ENCODE data around the gene FAIM2.

The FAIM2 gene

GRCh38 chr12:49889361-49890095 lies 14.2 kb downstream of the FAIM2 start:
- TF ChIP-seq ZNF76 (tag by site-specific recombination; IDR thresholded peaks at IDR 0.05; ENCODE audit: borderline replicate concordance, low read depth) (no peak), ZNF248 (tag by site-specific recombination; IDR thresholded peaks at IDR 0.05) (no peak), ZNF24 (tag by site-specific recombination; IDR thresholded peaks at IDR 0.05) (no peak)

GRCh38 chr12:49888461-49889151 lies 15.1 kb downstream of the FAIM2 start:
- Histone ChIP-seq H3K27ac (ENCODE audit: extremely low read depth, low read depth, low read length) (no peak overlapping the region), H3K36me3 (ENCODE audit: control insufficient read depth in 2 of 2, insufficient read depth in 1 of 2, low read length in 2 of 2) (no peaks in the 10 kb centered on the region), H3K4me1 (ENCODE audit: control insufficient read depth, insufficient read depth, low read length) (0 out of 2 replicates have a peak, but pooled peaks cover 4% of the 10 kb centered on the region), H3K4me3 (ENCODE audit: low read depth, low read length) (no peak overlapping the region), H3K9me3 (ENCODE audit: control insufficient read depth, insufficient read depth, low read depth, low read length) (no peaks in the 10 kb centered on the region)
- CTCF ChIA-PET: interaction anchor here (1.1 to 2.0 kb wide), 3 partner anchors 22 to 167 kb away, joined by 3 to 10 read pairs (median 4); no protein-coding TSS in a partner anchor
- TF ChIP-seq ZNF324 (tag by site-specific recombination; IDR thresholded peaks at IDR 0.05) (no peak), GLIS1 (tag by site-specific recombination; IDR thresholded peaks at IDR 0.05) (0 out of 2 replicates have a peak, but pooled peaks have one; percentile 16)
- POLR2A ChIA-PET: interaction anchor here (1.6 kb wide), 1 partner anchor 22 kb away, joined by 5 read pairs; no protein-coding TSS in a partner anchor

More at GRCh38 chr12:49889361-49890095, 14.2 kb downstream of the FAIM2 start:
- POLR2A ChIA-PET: no interaction called here
- Histone ChIP-seq H3K4me1 (ENCODE audit: control insufficient read depth, insufficient read depth, low read length) (0 out of 2 replicates have a peak, but pooled peaks cover 4% of the 10 kb centered on the region), H3K27ac (ENCODE audit: extremely low read depth, low read depth, low read length) (no peak overlapping the region), H3K36me3 (ENCODE audit: control insufficient read depth in 2 of 2, insufficient read depth in 1 of 2, low read length in 2 of 2) (no peaks in the 10 kb centered on the region), H3K9me3 (ENCODE audit: control insufficient read depth, insufficient read depth, low read depth, low read length) (no peaks in the 10 kb centered on the region), H3K4me3 (ENCODE audit: low read depth, low read length) (no peak overlapping the region)
- CTCF ChIA-PET: interaction anchor here (0.6 to 2.0 kb wide), 5 partner anchors 23 to 900 kb away, joined by 3 to 10 read pairs (median 3); no protein-coding TSS in a partner anchor

GRCh38 chr12:49887536-49888401 lies 15.9 kb downstream of the FAIM2 start:
- Histone ChIP-seq H3K36me3 (ENCODE audit: control insufficient read depth in 2 of 2, insufficient read depth in 1 of 2, low read length in 2 of 2) (no peaks in the 10 kb centered on the region), H3K27ac (ENCODE audit: extremely low read depth, low read depth, low read length) (no peak overlapping the region), H3K9me3 (ENCODE audit: control insufficient read depth, insufficient read depth, low read depth, low read length) (no peaks in the 10 kb centered on the region), H3K4me1 (ENCODE audit: control insufficient read depth, insufficient read depth, low read length) (0 out of 2 replicates have a peak, but pooled peaks cover 4% of the 10 kb centered on the region), H3K4me3 (ENCODE audit: low read depth, low read length) (no peak overlapping the region)
- ChIA-PET CTCF (interaction anchor here (0.5 to 2.6 kb wide), 6 partner anchors 19 to 474 kb away, joined by 3 to 9 read pairs (median 3); no protein-coding TSS in a partner anchor), POLR2A (interaction anchor here (1.6 kb wide), 1 partner anchor 22 kb away, joined by 5 read pairs; no protein-coding TSS in a partner anchor)
- TF ChIP-seq GFI1B (tag by site-specific recombination; IDR thresholded peaks at IDR 0.05) (no peak), ZNF140 (tag by site-specific recombination; IDR thresholded peaks at IDR 0.05) (no peak), ZNF2 (tag by site-specific recombination; IDR thresholded peaks at IDR 0.05) (no peak), ZIC2 (tag by site-specific recombination; IDR thresholded peaks at IDR 0.05) (peak; percentile 75), ZNF488 (tag by site-specific recombination; IDR thresholded peaks at IDR 0.05) (no peak), GLIS1 (tag by site-specific recombination; IDR thresholded peaks at IDR 0.05) (peak; percentile 98), ZNF837 (tag by site-specific recombination; IDR thresholded peaks at IDR 0.05) (no peak), HOXD13 (CRISPR knock-in tag; IDR thresholded peaks at IDR 0.05; ENCODE audit: borderline replicate concordance) (no peak), ZNF341 (tag by site-specific recombination; IDR thresholded peaks at IDR 0.05; ENCODE audit: low read depth) (peak; percentile 94), ZNF514 (tag by site-specific recombination; IDR thresholded peaks at IDR 0.05) (no peak), ZNF48 (tag by site-specific recombination; IDR thresholded peaks at IDR 0.05) (no peak), MZF1 (tag by site-specific recombination; IDR thresholded peaks at IDR 0.05; ENCODE audit: borderline replicate concordance) (no peak), GLIS2 (tag by site-specific recombination; IDR thresholded peaks at IDR 0.05) (peak; percentile 49), ZSCAN4 (tag by site-specific recombination; IDR thresholded peaks at IDR 0.05) (no peak), ZNF280D (tag by site-specific recombination; IDR thresholded peaks at IDR 0.05) (no peak), ZNF549 (tag by site-specific recombination; IDR thresholded peaks at IDR 0.05) (no peak)

All from HEK293 (cell line).